HEK293 (cell line): Measurements from ENCODE around the gene SMTN.

Experiments
- CTCF ChIA-PET: fragments of 350-600 bp; formaldehyde crosslinking; extraction: SDS; loops from one replicate; lab custom pipeline; 2021; ENCODE audit warnings: antibody characterized with exemption; lab: Yijun Ruan, JAX
- POLR2A ChIA-PET: fragments of 300-600 bp; formaldehyde crosslinking; extraction: SDS; loops from one replicate; lab custom pipeline; 2020; ENCODE audit warnings: antibody characterized with exemption, inconsistent platforms; lab: Yijun Ruan, JAX
- H3K27ac ChIP-seq: fragments of 200-500 bp; sonication (Bioruptor generic); 2 replicates; pipeline ENCODE4 v1.5.1; 2014; ENCODE audit warnings: low read depth, low read length, control low read depth, inconsistent platforms; ENCODE audit errors: extremely low read depth
- H3K36me3 ChIP-seq, 2 experiments: fragments of 200-500 bp in 1 of 2; sonication (Bioruptor generic) in 1 of 2; 1 replicate in 1 of 2; 2 replicates in 1 of 2; pipeline ENCODE4 v1.5.1; 2014 to 2017; ENCODE audit warnings: inconsistent platforms in 2 of 2, low read length in 2 of 2; ENCODE audit not compliant: control insufficient read depth in 2 of 2, insufficient read depth in 1 of 2
- H3K4me1 ChIP-seq: fragments of 200-500 bp; sonication (Bioruptor generic); 2 replicates; pipeline ENCODE4 v1.5.1; 2014; ENCODE audit warnings: mild to moderate bottlenecking, low read length, inconsistent platforms; ENCODE audit not compliant: control insufficient read depth, insufficient read depth
- H3K4me3 ChIP-seq: 2 replicates; pipeline ENCODE4 v1.5.1; 2011; ENCODE audit warnings: low read depth, mild to moderate bottlenecking, control low read depth, low read length, moderate library complexity
- H3K9me3 ChIP-seq: fragments of 200-500 bp; sonication (Bioruptor generic); 2 replicates; pipeline ENCODE4 v1.5.1; 2014; ENCODE audit warnings: low read depth, low read length, inconsistent platforms; ENCODE audit not compliant: control insufficient read depth, insufficient read depth
- AEBP2 ChIP-seq: fragments of 450-650 bp; formaldehyde crosslinking; IDR thresholded peaks from 2 replicates; pipeline ENCODE4 v1.5.1; 2016; ENCODE audit warnings: missing biosample characterization, missing genetic modification characterization, borderline replicate concordance
- ATF2 ChIP-seq: fragments of 450-650 bp; formaldehyde crosslinking; IDR thresholded peaks from 2 replicates; pipeline ENCODE4 v1.5.1; 2016; ENCODE audit warnings: missing biosample characterization, missing genetic modification characterization, low read depth
- GLIS2 ChIP-seq: fragments of 450-650 bp; formaldehyde crosslinking; IDR thresholded peaks from 2 replicates; pipeline ENCODE4 v1.5.1; 2016; ENCODE audit warnings: missing biosample characterization, missing genetic modification characterization
- OSR2 ChIP-seq: fragments of 450-650 bp; formaldehyde crosslinking; IDR thresholded peaks from 2 replicates; pipeline ENCODE4 v1.5.1; 2016; ENCODE audit warnings: missing biosample characterization, missing genetic modification characterization
- PBX3 ChIP-seq: sonication (generic); formaldehyde crosslinking; IDR thresholded peaks from 2 replicates; pipeline ENCODE4 v1.8.1; 2022; ENCODE audit warnings: mild to moderate bottlenecking, moderate library complexity, missing genetic modification reagents
- TCF7L2 ChIP-seq: IDR thresholded peaks from 2 replicates; pipeline ENCODE4 v1.6.1; 2011; ENCODE audit warnings: low read depth, mild to moderate bottlenecking, inconsistent platforms, low read length, moderate library complexity, borderline replicate concordance
- ZFP37 ChIP-seq: fragments of 450-650 bp; formaldehyde crosslinking; IDR thresholded peaks from 2 replicates; pipeline ENCODE4 v1.5.1; 2016; ENCODE audit warnings: missing biosample characterization, missing genetic modification characterization
- ZNF132 ChIP-seq: fragments of 450-650 bp; formaldehyde crosslinking; IDR thresholded peaks from 2 replicates; pipeline ENCODE4 v1.5.1; 2017; ENCODE audit warnings: missing biosample characterization, missing genetic modification characterization, borderline replicate concordance
- ZNF140 ChIP-seq: fragments of 450-650 bp; formaldehyde crosslinking; IDR thresholded peaks from 2 replicates; pipeline ENCODE4 v1.5.1; 2016; ENCODE audit warnings: missing biosample characterization, missing genetic modification characterization
- ZNF24 ChIP-seq: fragments of 450-650 bp; formaldehyde crosslinking; IDR thresholded peaks from 2 replicates; pipeline ENCODE4 v1.5.1; 2016; ENCODE audit warnings: missing biosample characterization, missing genetic modification characterization
- ZNF350 ChIP-seq: fragments of 450-650 bp; formaldehyde crosslinking; IDR thresholded peaks from 2 replicates; pipeline ENCODE4 v1.5.0; 2017; ENCODE audit warnings: missing biosample characterization, mild to moderate bottlenecking, missing genetic modification characterization
- ZNF473 ChIP-seq: fragments of 450-650 bp; formaldehyde crosslinking; IDR thresholded peaks from 2 replicates; pipeline ENCODE4 v1.5.1; 2017; ENCODE audit warnings: missing biosample characterization, missing genetic modification characterization
- ZNF510 ChIP-seq: fragments of 450-650 bp; formaldehyde crosslinking; IDR thresholded peaks from 2 replicates; pipeline ENCODE4 v1.5.1; 2018; ENCODE audit warnings: mild to moderate bottlenecking, missing genetic modification characterization, missing biosample characterization; ENCODE audit not compliant: insufficient replicate concordance
- ZNF521 ChIP-seq: fragments of 450-650 bp; formaldehyde crosslinking; IDR thresholded peaks from 2 replicates; pipeline ENCODE4 v1.5.1; 2017; ENCODE audit warnings: missing biosample characterization, mild to moderate bottlenecking, missing genetic modification characterization
- ZNF544 ChIP-seq: fragments of 450-650 bp; formaldehyde crosslinking; IDR thresholded peaks from 2 replicates; pipeline ENCODE4 v1.5.0; 2017; ENCODE audit warnings: missing biosample characterization, missing genetic modification characterization
- ZNF555 ChIP-seq: fragments of 450-650 bp; formaldehyde crosslinking; conservative IDR thresholded peaks from 2 replicates; pipeline ENCODE4 v1.5.1; 2017; ENCODE audit warnings: missing biosample characterization, mild to moderate bottlenecking, missing genetic modification characterization, inconsistent platforms
- ZNF658 ChIP-seq: fragments of 450-650 bp; formaldehyde crosslinking; IDR thresholded peaks from 2 replicates; pipeline ENCODE4; 2016; ENCODE audit warnings: missing biosample characterization, missing genetic modification characterization
- ZSCAN4 ChIP-seq: fragments of 450-650 bp; formaldehyde crosslinking; IDR thresholded peaks from 2 replicates; pipeline ENCODE4 v1.5.1; 2017; ENCODE audit warnings: missing biosample characterization, missing genetic modification characterization
- ZXDB ChIP-seq: fragments of 450-650 bp; formaldehyde crosslinking; IDR thresholded peaks from 2 replicates; pipeline ENCODE4 v1.5.1; 2016; ENCODE audit warnings: missing biosample characterization, missing genetic modification characterization

The SMTN gene

GRCh38 chr22:31048570-31048969 is 32.5 kb upstream of the SMTN start:
- CTCF ChIA-PET, result no interaction called here
- no peak overlapping the region for H3K27ac ChIP-seq
- POLR2A ChIA-PET, result interaction anchor here (0.6 to 1.1 kb wide), 2 partner anchors 80 to 170 kb away, joined by 3 read pairs; partner anchors contain the start of genes MORC2 and TUG1

GRCh38 chr22:31049815-31050420 is 31.2 kb upstream of the SMTN start:
- H3K27ac ChIP-seq, result no peak overlapping the region
- CTCF ChIA-PET, result interaction anchor here (0.7 kb wide), 2 partner anchors 13 to 107 kb away, joined by 3 to 4 read pairs; no protein-coding TSS in a partner anchor
- no peak overlapping the region for H3K4me3 ChIP-seq
- POLR2A ChIA-PET, result no interaction called here
- no peaks in the 10 kb centered on the region for H3K9me3 ChIP-seq
- H3K4me1 ChIP-seq, result peaks cover 9% of the 10 kb centered on the region
- no peaks in the 10 kb centered on the region for H3K36me3 ChIP-seq
- no peak for TF ChIP-seq AEBP2 (tag by site-specific recombination)
- no peak for TF ChIP-seq ZNF473 (tag by site-specific recombination)
- TF ChIP-seq ZNF555, result no peak
- no peak for TF ChIP-seq OSR2
- no peak for TF ChIP-seq PBX3 (CRISPR knock-in tag)
- no peak for TF ChIP-seq ZNF132 (tag by site-specific recombination)
- TF ChIP-seq ZFP37 (tag by site-specific recombination), result no peak
- TF ChIP-seq ZNF658, result no peak
- TF ChIP-seq ZSCAN4 (tag by site-specific recombination), result no peak
- TF ChIP-seq ZNF140 (tag by site-specific recombination), result no peak
- no peak for TF ChIP-seq ZNF510 (tag by site-specific recombination)
- no peak for TF ChIP-seq ZNF350 (tag by site-specific recombination)
- no peak for TF ChIP-seq TCF7L2

More at GRCh38 chr22:31048570-31048969, 32.5 kb upstream of the SMTN start:
- H3K4me1 ChIP-seq, result peaks cover 8% of the 10 kb centered on the region
- no peaks in the 10 kb centered on the region for H3K9me3 ChIP-seq
- no peak overlapping the region for H3K4me3 ChIP-seq
- TF ChIP-seq ZNF521 (tag by site-specific recombination) (no peak), ZNF544 (tag by site-specific recombination) (no peak), ZNF473 (tag by site-specific recombination) (no peak), ATF2 (tag by site-specific recombination) (no peak), GLIS2 (no peak), ZNF24 (tag by site-specific recombination) (no peak), ZNF555 (no peak), ZXDB (no peak)
- no peaks in the 10 kb centered on the region for H3K36me3 ChIP-seq
